ENCODE measurements around the gene FOXN3.

- no peak for TF ChIP-seq CTCF (IDR thresholded peaks at IDR 0.05; ENCODE audit: insufficient read depth, low read length)
- TF ChIP-seq REST (IDR thresholded peaks at IDR 0.05; ENCODE audit: insufficient replicate concordance, low read depth), result no peak
These were observed 123.6 kb downstream of the FOXN3 start for GRCh38 chr14:89293314-89293916.

Measured in HL-60 (cell line).